ENCODE data around the gene MADD.

The MADD gene

DNA sequence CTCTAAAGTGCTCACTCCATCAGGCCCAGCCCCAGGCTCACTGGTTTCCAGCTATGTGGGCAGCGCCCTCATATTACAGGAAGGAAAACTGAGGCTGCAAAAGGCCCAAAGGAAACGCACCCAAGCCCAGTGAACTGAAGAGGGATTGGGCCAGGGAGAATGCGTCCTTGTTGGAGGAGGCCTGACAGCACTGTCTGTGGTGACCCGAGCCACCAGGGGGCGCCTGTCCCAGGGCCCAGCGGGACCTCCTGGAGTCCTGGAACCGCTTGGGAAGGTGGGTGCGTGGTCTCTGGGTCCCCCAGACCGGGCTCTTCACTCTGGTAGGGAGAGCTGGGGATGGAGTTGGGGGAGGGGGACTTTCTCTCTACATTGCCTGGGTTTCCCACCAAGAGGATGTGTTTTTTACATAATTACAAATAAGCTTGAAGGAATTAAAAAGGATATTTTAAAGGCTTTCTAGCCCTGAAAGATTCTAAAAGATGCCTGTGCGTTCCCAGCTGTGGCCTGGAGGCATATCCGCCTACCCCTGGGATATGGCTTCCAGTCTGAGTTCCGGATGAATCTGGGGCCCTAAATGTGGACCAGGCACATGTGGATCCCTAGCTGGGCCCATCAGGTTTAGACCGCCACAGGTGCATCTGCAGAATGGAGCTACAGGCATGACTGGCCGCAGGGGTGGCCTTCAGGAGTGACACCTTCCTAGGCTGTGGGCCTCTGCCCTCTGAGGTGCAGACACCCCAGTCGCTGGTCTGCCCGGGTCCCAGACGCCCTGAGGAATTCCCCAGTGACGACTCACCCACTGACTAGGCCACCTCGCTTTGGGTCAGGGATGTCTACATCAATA lies 104.2 kb downstream of the MADD start:
- peak overlapping the region; percentile 80 for H3K4me3 ChIP-seq (replicated peaks; ENCODE audit: insufficient read depth, low read length)
- peak overlapping the region; percentile 100 for H3K27ac ChIP-seq (replicated peaks)
- peak in 1 of 2 experiments; percentile 83 for DNase-seq (ENCODE audit: low read depth in 1 of 2, low spot score in 1 of 2)
- TF ChIP-seq CTCF (IDR thresholded peaks at IDR 0.05; ENCODE audit: insufficient read depth, low read length) (peak; percentile 71), POLR2AphosphoS5 (IDR thresholded peaks at IDR 0.05; ENCODE audit: low read depth) (no peak), SPI1 (IDR thresholded peaks at IDR 0.05; ENCODE audit: borderline replicate concordance, low read depth) (no peak), GABPA (IDR thresholded peaks at IDR 0.05; ENCODE audit: low read depth) (no peak)
- TF ChIP-seq, protein P1, sequence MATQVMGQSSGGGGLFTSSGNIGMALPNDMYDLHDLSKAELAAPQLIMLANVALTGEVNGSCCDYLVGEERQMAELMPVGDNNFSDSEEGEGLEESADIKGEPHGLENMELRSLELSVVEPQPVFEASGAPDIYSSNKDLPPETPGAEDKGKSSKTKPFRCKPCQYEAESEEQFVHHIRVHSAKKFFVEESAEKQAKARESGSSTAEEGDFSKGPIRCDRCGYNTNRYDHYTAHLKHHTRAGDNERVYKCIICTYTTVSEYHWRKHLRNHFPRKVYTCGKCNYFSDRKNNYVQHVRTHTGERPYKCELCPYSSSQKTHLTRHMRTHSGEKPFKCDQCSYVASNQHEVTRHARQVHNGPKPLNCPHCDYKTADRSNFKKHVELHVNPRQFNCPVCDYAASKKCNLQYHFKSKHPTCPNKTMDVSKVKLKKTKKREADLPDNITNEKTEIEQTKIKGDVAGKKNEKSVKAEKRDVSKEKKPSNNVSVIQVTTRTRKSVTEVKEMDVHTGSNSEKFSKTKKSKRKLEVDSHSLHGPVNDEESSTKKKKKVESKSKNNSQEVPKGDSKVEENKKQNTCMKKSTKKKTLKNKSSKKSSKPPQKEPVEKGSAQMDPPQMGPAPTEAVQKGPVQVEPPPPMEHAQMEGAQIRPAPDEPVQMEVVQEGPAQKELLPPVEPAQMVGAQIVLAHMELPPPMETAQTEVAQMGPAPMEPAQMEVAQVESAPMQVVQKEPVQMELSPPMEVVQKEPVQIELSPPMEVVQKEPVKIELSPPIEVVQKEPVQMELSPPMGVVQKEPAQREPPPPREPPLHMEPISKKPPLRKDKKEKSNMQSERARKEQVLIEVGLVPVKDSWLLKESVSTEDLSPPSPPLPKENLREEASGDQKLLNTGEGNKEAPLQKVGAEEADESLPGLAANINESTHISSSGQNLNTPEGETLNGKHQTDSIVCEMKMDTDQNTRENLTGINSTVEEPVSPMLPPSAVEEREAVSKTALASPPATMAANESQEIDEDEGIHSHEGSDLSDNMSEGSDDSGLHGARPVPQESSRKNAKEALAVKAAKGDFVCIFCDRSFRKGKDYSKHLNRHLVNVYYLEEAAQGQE (IDR thresholded peaks at IDR 0.05; ENCODE audit: insufficient replicate concordance, low read depth): no peak
- no peaks in the 10 kb centered on the region for H3K27me3 ChIP-seq (ENCODE audit: insufficient read depth, poor library complexity, severe bottlenecking)

GRCh38 chr11:47374720-47375019 lies 104.7 kb downstream of the MADD start:
- DNase-seq (ENCODE audit: low read depth in 1 of 2, low spot score in 1 of 2): no peak
- Histone ChIP-seq H3K4me3 (replicated peaks; ENCODE audit: insufficient read depth, low read length) (peak overlapping the region; percentile 80), H3K27ac (replicated peaks) (peak overlapping the region; percentile 100)

DNA sequence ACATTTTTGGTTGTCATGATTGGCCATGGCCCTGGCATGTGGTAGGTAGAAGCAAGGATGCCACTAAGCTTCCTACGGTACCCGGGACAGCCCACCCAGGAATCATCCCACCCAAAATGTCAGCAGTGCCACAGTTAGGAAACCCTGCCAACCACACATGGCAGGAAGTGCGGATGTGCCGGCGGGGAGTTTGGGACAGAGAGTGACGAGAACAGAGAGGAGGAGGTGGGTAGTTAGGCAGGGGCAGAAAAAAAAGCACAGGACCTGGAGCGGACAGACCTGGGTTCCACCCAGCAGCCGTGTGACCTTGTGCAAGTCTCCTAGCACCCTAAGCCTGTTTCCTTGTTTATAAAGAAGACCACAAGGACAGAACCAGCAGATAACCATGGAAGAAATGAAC lies 105.1 kb downstream of the MADD start:
- Histone ChIP-seq H3K27me3 (ENCODE audit: insufficient read depth, poor library complexity, severe bottlenecking) (no peaks in the 10 kb centered on the region), H3K27ac (replicated peaks) (peak overlapping the region; percentile 100), H3K4me3 (replicated peaks; ENCODE audit: insufficient read depth, low read length) (peak overlapping the region; percentile 80)
- peak in 1 of 2 experiments; percentile 52 for DNase-seq (ENCODE audit: low read depth in 1 of 2, low spot score in 1 of 2)
- no peak for TF ChIP-seq SPI1 (IDR thresholded peaks at IDR 0.05; ENCODE audit: borderline replicate concordance, low read depth)
- 0 out of 2 replicates have a peak, but pooled peaks have one; percentile 10 for TF ChIP-seq POLR2AphosphoS5 (IDR thresholded peaks at IDR 0.05; ENCODE audit: low read depth)

More at GRCh38 chr11:47374720-47375019, 104.7 kb downstream of the MADD start:
- TF ChIP-seq POLR2AphosphoS5 (IDR thresholded peaks at IDR 0.05; ENCODE audit: low read depth): peak; percentile 53
- no peak for TF ChIP-seq CTCF (IDR thresholded peaks at IDR 0.05; ENCODE audit: insufficient read depth, low read length)
- H3K27me3 ChIP-seq (ENCODE audit: insufficient read depth, poor library complexity, severe bottlenecking): no peaks in the 10 kb centered on the region

GRCh38 chr11:47375546-47376085 lies 105.7 kb downstream of the MADD start:
- Histone ChIP-seq H3K27ac (replicated peaks) (peak overlapping the region; percentile 100), H3K27me3 (ENCODE audit: insufficient read depth, poor library complexity, severe bottlenecking) (no peaks in the 10 kb centered on the region), H3K4me3 (replicated peaks; ENCODE audit: insufficient read depth, low read length) (peak overlapping the region; percentile 80)
- TF ChIP-seq CTCF (IDR thresholded peaks at IDR 0.05; ENCODE audit: insufficient read depth, low read length): no peak
- TF ChIP-seq SPI1 (IDR thresholded peaks at IDR 0.05; ENCODE audit: borderline replicate concordance, low read depth): no peak
- TF ChIP-seq, protein P1 (IDR thresholded peaks at IDR 0.05; ENCODE audit: insufficient replicate concordance, low read depth): no peak
- TF ChIP-seq GABPA (IDR thresholded peaks at IDR 0.05; ENCODE audit: low read depth): no peak
- TF ChIP-seq POLR2AphosphoS5 (IDR thresholded peaks at IDR 0.05; ENCODE audit: low read depth): no peak
- no peak for DNase-seq (ENCODE audit: low read depth in 1 of 2, low spot score in 1 of 2)
